HepG2 (cell line): ENCODE measurements around the gene SKIC2. TPM values are rescaled to one million over a fixed set of nuclear protein-coding genes. Genes with fewer than 3 reads are reported as not detected.
A peak's percentile ranks its signal among the peaks of the same experiment; 100 is the strongest.

ENCODE experiments used
- ATAC-seq: fragments of 200-7000 bp; cut with Tn5 transposase; 3 replicates; pipeline ENCODE4 v1.9.1; 2020; ENCODE audit warnings: mild to moderate bottlenecking, moderate library complexity
- BruUV-seq: library from RNA; stranded (reverse); fragments of 400-500 nt; replicated peaks from 2 replicates; lab custom pipeline; 2021; lab: Mats Ljungman, UMichigan
- CTCF ChIA-PET: fragments of 300-600 bp; formaldehyde crosslinking; extraction: SDS; loops from one replicate; lab custom pipeline; 2021; ENCODE audit warnings: low total read pairs, inconsistent platforms, low intra/inter-chr PET ratio; lab: Yijun Ruan, JAX
- POLR2A ChIA-PET: fragments of 350-600 bp; sonication (Branson Sonifier 250); formaldehyde crosslinking; loops from one replicate; lab custom pipeline; 2020; ENCODE audit warnings: antibody characterized with exemption, inconsistent platforms; lab: Yijun Ruan, JAX
- DNase-seq: peaks from one replicate; pipeline ENCODE4 v3.0.0-alpha.2; 2015; ENCODE audit warnings: low spot score
- FAIRE-seq: peaks from 3 replicates; lab custom pipeline; 2011; peaks lifted over from hg19 to GRCh38; lab: Jason Lieb, UNC
- H2AFZ ChIP-seq: one replicate; pipeline ENCODE4 v1.6.1; 2011; ENCODE audit warnings: low read length, inconsistent platforms
- H3K27ac ChIP-seq: fragments of 300-600 bp; 3 replicates; pipeline ENCODE4 v1.8.0; 2011; ENCODE audit warnings: mixed run types, mild to moderate bottlenecking, mixed read lengths, low read length, inconsistent platforms; ENCODE audit not compliant: insufficient read depth; ENCODE audit errors: extremely low read length
- H3K27me3 ChIP-seq, 2 experiments: fragments of 200-600 bp in 1 of 2; 2 replicates in 1 of 2; 3 replicates in 1 of 2; pipeline versions ENCODE4 v1.6.0 to v1.8.0; 2011; ENCODE audit warnings: low read length in 2 of 2, mild to moderate bottlenecking in 2 of 2, moderate library complexity in 2 of 2, inconsistent platforms in 1 of 2; ENCODE audit not compliant: insufficient read depth in 2 of 2, control insufficient read depth in 1 of 2
- H3K36me3 ChIP-seq, 2 experiments: fragments of 200-600 bp in 1 of 2; replicated peaks in 1 of 2; 2 replicates in 1 of 2; 3 replicates in 1 of 2; pipeline versions ENCODE4 v1.5.1 to v1.8.0; 2011; ENCODE audit warnings: low read length in 2 of 2, inconsistent platforms in 1 of 2; ENCODE audit not compliant: insufficient read depth in 2 of 2, control insufficient read depth in 1 of 2
- H3K4me1 ChIP-seq: 2 replicates; pipeline ENCODE4 v1.5.1; 2012; ENCODE audit warnings: low read length, inconsistent platforms; ENCODE audit not compliant: insufficient read depth
- H3K4me2 ChIP-seq: 2 replicates; pipeline ENCODE4 v1.6.0; 2011; ENCODE audit warnings: low read depth, low read length, inconsistent platforms
- H3K4me3 ChIP-seq, 3 experiments: fragments of 200-600 bp in 1 of 3; sonication (generic), shearing (Covaris generic) in 1 of 3; replicated peaks in 1 of 3; 2 replicates each; pipeline ENCODE4 v1.5.1; 2011 to 2016; ENCODE audit warnings: low read length in 3 of 3, inconsistent platforms in 2 of 3, low read depth in 2 of 3, mild to moderate bottlenecking in 2 of 3, control low read depth in 1 of 3, mixed read lengths in 1 of 3; ENCODE audit not compliant: insufficient read depth in 1 of 3
- H3K79me2 ChIP-seq: one replicate; pipeline ENCODE4 v1.6.1; 2011; ENCODE audit warnings: low read length, inconsistent platforms; ENCODE audit not compliant: insufficient read depth
- H3K9ac ChIP-seq: 2 replicates; pipeline ENCODE4 v1.6.0; 2011; ENCODE audit warnings: mild to moderate bottlenecking, low read depth, low read length, inconsistent platforms; ENCODE audit not compliant: insufficient read depth
- H3K9me3 ChIP-seq: 2 replicates; pipeline ENCODE4 v1.5.1; 2012; ENCODE audit warnings: mild to moderate bottlenecking, low read length
- H4K20me1 ChIP-seq: 2 replicates; pipeline ENCODE4 v1.6.0; 2011; ENCODE audit warnings: inconsistent platforms, mild to moderate bottlenecking, low read length, moderate library complexity; ENCODE audit not compliant: insufficient read depth
- CBFB ChIP-seq: sonication (generic); formaldehyde crosslinking; IDR thresholded peaks from 2 replicates; pipeline ENCODE4 v1.4.0; 2020; ENCODE audit warnings: missing genetic modification reagents
- GABPA ChIP-seq, 2 experiments: IDR thresholded peaks; 2 replicates each; pipeline ENCODE4 v1.6.1; 2011 to 2016; ENCODE audit warnings: low read depth in 2 of 2, low read length in 1 of 2, missing biosample characterization in 1 of 2, missing genetic modification characterization in 1 of 2
- GATAD2A ChIP-seq: IDR thresholded peaks from 2 replicates; pipeline ENCODE4 v1.6.1; 2016
- JUND ChIP-seq: sonication (generic); formaldehyde crosslinking; IDR thresholded peaks from 2 replicates; pipeline ENCODE4 v1.8.0; 2022; ENCODE audit warnings: mild to moderate bottlenecking, missing genetic modification reagents
- MED13 ChIP-seq: sonication (generic); formaldehyde crosslinking; IDR thresholded peaks from 2 replicates; pipeline ENCODE4 v1.5.0; 2020; ENCODE audit warnings: missing genetic modification reagents
- MEF2D ChIP-seq: sonication (generic); formaldehyde crosslinking; IDR thresholded peaks from 2 replicates; pipeline ENCODE4 v1.5.1; 2020; ENCODE audit warnings: mild to moderate bottlenecking, missing genetic modification reagents
- PHB2 ChIP-seq: fragments of 450-650 bp; IDR thresholded peaks from 2 replicates; pipeline ENCODE4 v1.6.1; 2018; ENCODE audit not compliant: partially characterized antibody
- USF2 ChIP-seq, 2 experiments: sonication (generic) in 1 of 2; formaldehyde crosslinking in 1 of 2; IDR thresholded peaks; 2 replicates each; pipeline versions ENCODE4 v1.5.1 to v1.6.1; 2011 to 2020; ENCODE audit warnings: borderline replicate concordance in 1 of 2, low read depth in 1 of 2, low read length in 1 of 2, mild to moderate bottlenecking in 1 of 2, missing genetic modification reagents in 1 of 2, moderate library complexity in 1 of 2
- ZNF280B ChIP-seq: sonication (generic); formaldehyde crosslinking; IDR thresholded peaks from 2 replicates; pipeline ENCODE4 v1.5.0; 2020; ENCODE audit warnings: missing genetic modification reagents, mild to moderate bottlenecking, borderline replicate concordance
- ZNF577 ChIP-seq: sonication (generic); formaldehyde crosslinking; IDR thresholded peaks from 2 replicates; pipeline ENCODE4 v1.4.0; 2020; ENCODE audit warnings: mild to moderate bottlenecking, low read depth, missing genetic modification reagents, borderline replicate concordance
- ZNF639 ChIP-seq: conservative IDR thresholded peaks from 2 replicates; pipeline ENCODE4 v1.6.1; 2018; ENCODE audit warnings: missing genetic modification reagents
- WGBS: methylation state at CpG from one replicate; pipeline ENCODE4 v1.1.6; 2017; ENCODE audit warnings: low lambda C conversion rate; 5-methylcytosine and 5-hydroxymethylcytosine counted together
- in situ Hi-C: cut with HindIII; loops from 2 replicates; pipeline ENCODE4 v1.10.0; 2017; ENCODE audit warnings: low pct_unique_long_range_greater_than_20kb; ENCODE audit not compliant: extremely low pct_ligation_motif_present
- intact Hi-C: fragments of 100-400 bp; cut with micrococcal nuclease; formaldehyde crosslinking; loops from one replicate; pipeline ENCODE4 v1.10.0; 2022; ENCODE audit not compliant: unreplicated experiment
- polyA plus RNA-seq, 8 experiments: library from polyadenylated mRNA; depleted of rRNA in 3 of 8; stranded (reverse) in 7 of 8; unstranded in 1 of 8; fragments of >200 nt; fragmentation: Illumina TruSeq in 4 of 8; extraction: Trizol in 4 of 8; gene quantifications; 2 replicates each; pipeline versions ENCODE4 v1.2.1 to v1.2.3, GENCODE V29; 2011 to 2016; ENCODE audit warnings: low read depth in 4 of 8, missing spikeins in 1 of 8, mixed read lengths in 1 of 8; ENCODE audit not compliant: insufficient read depth in 1 of 8
- total RNA-seq, 5 experiments: library from RNA; depleted of rRNA; stranded (reverse); fragments of >200 nt; fragmentation: Illumina TruSeq; extraction: Trizol; gene quantifications; 2 replicates each; pipeline ENCODE4 v1.2.3, GENCODE V29; 2016; ENCODE audit warnings: low read depth in 1 of 5

SKIC2 gene
- total and polyA plus RNA-seq, 2 of the 13 experiments (the other 11 are each of a cell fraction or from before 2014, with no cell fraction given) = 67.1 to 68.4 TPM

DNA sequence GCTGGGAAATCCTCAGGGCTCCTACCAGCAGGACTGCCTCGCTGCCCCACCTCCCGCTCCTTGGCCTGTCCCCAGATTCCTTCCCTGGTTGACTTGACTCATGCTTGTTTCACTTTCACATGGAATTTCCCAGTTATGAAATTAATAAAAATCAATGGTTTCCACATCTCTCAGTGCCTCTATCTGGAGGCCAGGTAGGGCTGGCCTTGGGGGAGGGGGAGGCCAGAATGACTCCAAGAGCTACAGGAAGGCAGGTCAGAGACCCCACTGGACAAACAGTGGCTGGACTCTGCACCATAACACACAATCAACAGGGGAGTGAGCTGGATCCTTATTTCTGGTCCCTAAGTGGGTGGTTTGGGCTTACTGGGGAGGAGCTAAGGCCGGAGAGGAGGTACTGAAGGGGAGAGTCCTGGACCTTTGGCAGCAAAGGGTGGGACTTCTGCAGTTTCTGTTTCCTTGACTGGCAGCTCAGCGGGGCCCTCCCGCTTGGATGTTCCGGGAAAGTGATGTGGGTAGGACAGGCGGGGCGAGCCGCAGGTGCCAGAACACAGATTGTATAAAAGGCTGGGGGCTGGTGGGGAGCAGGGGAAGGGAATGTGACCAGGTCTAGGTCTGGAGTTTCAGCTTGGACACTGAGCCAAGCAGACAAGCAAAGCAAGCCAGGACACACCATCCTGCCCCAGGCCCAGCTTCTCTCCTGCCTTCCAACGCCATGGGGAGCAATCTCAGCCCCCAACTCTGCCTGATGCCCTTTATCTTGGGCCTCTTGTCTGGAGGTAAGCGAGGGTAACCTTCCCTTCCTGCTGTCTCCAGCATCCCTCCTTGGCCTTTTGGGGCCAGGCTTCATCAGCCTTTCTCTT lies 13.2 kb upstream of the SKIC2 start, which contains the start of gene CFB (continued):
- 0 out of 2 replicates have a peak, but pooled peaks have one; percentile 30 for TF ChIP-seq ZNF639 (CRISPR knock-in tag)
- no peak for TF ChIP-seq JUND (CRISPR knock-in tag)
- no peak; the same call in 1 of the 2 replicates for TF ChIP-seq ZNF280B (CRISPR knock-in tag)

- ChIA-PET POLR2A (interaction anchor here (0.5 to 5.1 kb wide), 34 partner anchors 10 to 1025 kb away, joined by 3 to 151 read pairs (median 6); partner anchors contain the start of genes APOM, C2, C6orf47 and CLIC1), CTCF (no interaction called here)
- peak overlapping the region; percentile 59 to 90 (median 66) for H3K4me3 ChIP-seq
- no peaks in the 10 kb centered on the region for H3K9me3 ChIP-seq
- peak overlapping the region; percentile 98 for H3K4me2 ChIP-seq
- peaks cover 78% of the 10 kb centered on the region for H3K4me1 ChIP-seq
- H2AFZ ChIP-seq = no peak overlapping the region
- in situ Hi-C loops = loop anchor here (5.0 kb wide), 1 partner anchor 44 kb away; the partner anchor contains the start of gene ZBTB12
- H3K79me2 ChIP-seq = peaks cover 22% of the 10 kb centered on the region
- H3K9ac ChIP-seq = peak overlapping the region; percentile 91
- H3K36me3 ChIP-seq = peaks cover 19 to 67% of the 10 kb centered on the region in 2 experiments
- WGBS = 8% methylated on average over 11 of the region's 11 CpGs
- BruUV-seq = TSS peak; percentile 65
- ATAC-seq (peak; percentile 10), FAIRE-seq (no peak), DNase-seq (no peak)
- H4K20me1 ChIP-seq = no peaks in the 10 kb centered on the region
- intact Hi-C loops = no loop called here
- no peaks in the 10 kb centered on the region; a peak in 1 of 5 replicates for H3K27me3 ChIP-seq
- peak overlapping the region; percentile 91 for H3K27ac ChIP-seq
- no peak for TF ChIP-seq USF2 (IDR thresholded peaks at IDR 0.05; ENCODE audit: low read depth, low read length)
- TF ChIP-seq USF2 (CRISPR knock-in tag; IDR thresholded peaks at IDR 0.05; ENCODE audit: borderline replicate concordance) = no peak
- TF ChIP-seq PHB2 = no peak
- no peak for TF ChIP-seq MED13 (CRISPR knock-in tag)
- TF ChIP-seq GABPA (IDR thresholded peaks at IDR 0.05; ENCODE audit: low read depth, low read length) = no peak
- TF ChIP-seq GABPA (CRISPR knock-in tag; IDR thresholded peaks at IDR 0.05; ENCODE audit: low read depth) = no peak
- 0 out of 2 replicates have a peak, but pooled peaks have one; percentile 7 for TF ChIP-seq CBFB
- no peak for TF ChIP-seq MEF2D (CRISPR knock-in tag)
- no peak for TF ChIP-seq GATAD2A
- no peak for TF ChIP-seq ZNF577 (CRISPR knock-in tag)
These were observed 12.5 kb upstream of the SKIC2 start for GRCh38 chr6:31946370-31946885.
